Keratinocyte (primary cell): ENCODE data around the gene CDX1. TPM values are rescaled to one million over a fixed set of nuclear protein-coding genes. Genes with fewer than 3 reads are reported as not detected.

Experiments used
- DNase-seq: peaks from one replicate; pipeline ENCODE4 v3.0.0-alpha.2; 2011; ENCODE audit warnings: low read depth, missing footprints, low spot score
- FAIRE-seq: peaks from 2 replicates; lab custom pipeline; 2011; peaks lifted over from hg19 to GRCh38; lab: Jason Lieb, UNC
- H2AFZ ChIP-seq: 2 replicates; pipeline ENCODE4 v1.6.0; 2012; ENCODE audit warnings: low read length, control low read depth, inconsistent platforms; ENCODE audit not compliant: control insufficient read depth
- H3K27ac ChIP-seq: 2 replicates; pipeline ENCODE4 v1.5.1; 2011; ENCODE audit warnings: low read length; ENCODE audit not compliant: control insufficient read depth, insufficient read depth
- H3K27me3 ChIP-seq: 3 replicates; pipeline ENCODE4 v1.6.0; 2011; ENCODE audit warnings: low read length; ENCODE audit not compliant: control insufficient read depth, insufficient read depth; ENCODE audit errors: extremely low read depth
- H3K36me3 ChIP-seq, 2 experiments: 2 replicates in 1 of 2; 3 replicates in 1 of 2; pipeline ENCODE4 v1.5.1; 2011; ENCODE audit warnings: low read length in 2 of 2, mild to moderate bottlenecking in 1 of 2; ENCODE audit not compliant: control insufficient read depth in 2 of 2, insufficient read depth in 2 of 2; ENCODE audit errors: extremely low read depth in 1 of 2
- H3K4me1 ChIP-seq: 3 replicates; pipeline ENCODE4 v1.5.1; 2011; ENCODE audit warnings: low read length; ENCODE audit not compliant: control insufficient read depth, insufficient read depth; ENCODE audit errors: extremely low read depth
- H3K4me2 ChIP-seq: 3 replicates; pipeline ENCODE4 v1.6.0; 2011; ENCODE audit warnings: low read depth, low read length; ENCODE audit not compliant: control insufficient read depth, insufficient read depth; ENCODE audit errors: extremely low read depth
- H3K4me3 ChIP-seq, 3 experiments: fragments of 200-600 bp in 1 of 3; sonication (generic) in 1 of 3; 2 replicates in 2 of 3; 3 replicates in 1 of 3; pipeline ENCODE4 v1.5.1; 2011 to 2016; ENCODE audit warnings: low read length in 3 of 3, mild to moderate bottlenecking in 3 of 3, control low read depth in 2 of 3, inconsistent platforms in 1 of 3, low read depth in 1 of 3, mixed read lengths in 1 of 3, mixed run types in 1 of 3, moderate library complexity in 1 of 3; ENCODE audit not compliant: control insufficient read depth in 2 of 3, insufficient read depth in 2 of 3; ENCODE audit errors: extremely low read depth in 1 of 3
- H3K79me2 ChIP-seq: 2 replicates; pipeline ENCODE4 v1.6.0; 2012; ENCODE audit warnings: low read length; ENCODE audit not compliant: control insufficient read depth, insufficient read depth
- H3K9ac ChIP-seq: 3 replicates; pipeline ENCODE4 v1.6.0; 2011; ENCODE audit warnings: low read length; ENCODE audit not compliant: control insufficient read depth, insufficient read depth; ENCODE audit errors: extremely low read depth
- H3K9me1 ChIP-seq: 3 replicates; pipeline ENCODE4 v1.6.0; 2011; ENCODE audit warnings: low read length; ENCODE audit not compliant: control insufficient read depth, insufficient read depth; ENCODE audit errors: extremely low read depth
- H3K9me3 ChIP-seq: 2 replicates; pipeline ENCODE4 v1.5.1; 2012; ENCODE audit warnings: low read depth, low read length; ENCODE audit not compliant: control insufficient read depth
- H4K20me1 ChIP-seq: 3 replicates; pipeline ENCODE4 v1.6.0; 2011; ENCODE audit warnings: low read length; ENCODE audit not compliant: control insufficient read depth, insufficient read depth; ENCODE audit errors: extremely low read depth
- EZH2 ChIP-seq: IDR thresholded peaks from one replicate; pipeline ENCODE4 v1.6.1; 2012; ENCODE audit warnings: inconsistent platforms, mild to moderate bottlenecking, low read length, moderate library complexity
- dilution Hi-C: fragments of 300-500 bp; cut with MboI; formaldehyde crosslinking; loops from one replicate; pipeline ENCODE4 v1.7.0; 2020; ENCODE audit warnings: low sequenced_read_pairs; ENCODE audit not compliant: extremely low pct_ligation_motif_present
- polyA plus RNA-seq, 5 experiments: library from polyadenylated mRNA; depleted of rRNA in 3 of 5; stranded (reverse) in 3 of 5; stranded (forward) in 1 of 5; unstranded in 1 of 5; fragments of >200 nt; gene quantifications; 1 replicate in 1 of 5; 2 replicates in 3 of 5; 3 replicates in 1 of 5; pipeline versions ENCODE4 v1.2.1 to v1.2.3, GENCODE V29; 2011 to 2012; ENCODE audit warnings: missing spikeins in 2 of 5, low read depth in 1 of 5, low replicate concordance in 1 of 5
- TF ChIP-seq, protein P1 (sequence below), 3 experiments: IDR thresholded peaks in 1 of 3; conservative IDR thresholded peaks in 1 of 3; optimal IDR thresholded peaks in 1 of 3; 2 replicates in 2 of 3; 3 replicates in 1 of 3; pipeline versions ENCODE3 to v1.5.1; 2011; ENCODE audit warnings: low read length in 3 of 3, mild to moderate bottlenecking in 3 of 3, moderate library complexity in 2 of 3, control low read depth in 1 of 3, inconsistent platforms in 1 of 3; ENCODE audit not compliant: insufficient read depth in 2 of 3; ENCODE audit errors: extremely low read depth in 1 of 3

CDX1 gene
- polyA plus RNA-seq, 1 donor (not counting 4 experiments of a cell fraction or from before 2014, with no cell fraction given) = not detected

DNA sequence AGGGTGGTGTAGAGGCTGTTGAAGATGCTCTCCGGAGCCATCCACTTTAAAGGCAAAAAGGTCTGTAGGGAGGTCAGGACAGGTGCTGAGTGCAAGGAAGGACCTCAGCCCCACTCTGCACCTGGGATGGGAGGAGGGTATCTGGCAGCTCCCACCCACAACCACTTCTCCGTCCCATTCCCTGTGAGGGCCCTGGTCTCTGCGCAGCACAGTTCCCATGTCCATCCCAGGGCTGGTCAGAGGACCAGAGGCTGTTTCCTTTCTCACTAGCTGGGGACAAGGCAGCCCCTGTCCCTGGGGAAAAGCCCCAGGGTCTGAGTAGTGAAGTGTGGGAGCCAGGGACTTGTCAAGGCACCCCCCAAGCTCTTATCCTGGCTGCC is 46.5 kb upstream of the CDX1 start:
- Histone ChIP-seq H4K20me1 (no peaks in the 10 kb centered on the region), H3K27ac (no peak overlapping the region), H2AFZ (no peak overlapping the region), H3K36me3 (no peaks in the 10 kb centered on the region), H3K4me1 (peaks cover 3% of the 10 kb centered on the region), H3K79me2 (no peaks in the 10 kb centered on the region), H3K4me2 (no peak overlapping the region), H3K27me3 (peaks cover 4% of the 10 kb centered on the region), H3K9ac (no peak overlapping the region), H3K9me1 (no peaks in the 10 kb centered on the region), H3K9me3 (no peaks in the 10 kb centered on the region), H3K4me3 (no peak overlapping the region)
- FAIRE-seq = no peak
- no peak for DNase-seq
- dilution Hi-C loops = no loop called here
- TF ChIP-seq EZH2 = no peak
- TF ChIP-seq, protein P1, sequence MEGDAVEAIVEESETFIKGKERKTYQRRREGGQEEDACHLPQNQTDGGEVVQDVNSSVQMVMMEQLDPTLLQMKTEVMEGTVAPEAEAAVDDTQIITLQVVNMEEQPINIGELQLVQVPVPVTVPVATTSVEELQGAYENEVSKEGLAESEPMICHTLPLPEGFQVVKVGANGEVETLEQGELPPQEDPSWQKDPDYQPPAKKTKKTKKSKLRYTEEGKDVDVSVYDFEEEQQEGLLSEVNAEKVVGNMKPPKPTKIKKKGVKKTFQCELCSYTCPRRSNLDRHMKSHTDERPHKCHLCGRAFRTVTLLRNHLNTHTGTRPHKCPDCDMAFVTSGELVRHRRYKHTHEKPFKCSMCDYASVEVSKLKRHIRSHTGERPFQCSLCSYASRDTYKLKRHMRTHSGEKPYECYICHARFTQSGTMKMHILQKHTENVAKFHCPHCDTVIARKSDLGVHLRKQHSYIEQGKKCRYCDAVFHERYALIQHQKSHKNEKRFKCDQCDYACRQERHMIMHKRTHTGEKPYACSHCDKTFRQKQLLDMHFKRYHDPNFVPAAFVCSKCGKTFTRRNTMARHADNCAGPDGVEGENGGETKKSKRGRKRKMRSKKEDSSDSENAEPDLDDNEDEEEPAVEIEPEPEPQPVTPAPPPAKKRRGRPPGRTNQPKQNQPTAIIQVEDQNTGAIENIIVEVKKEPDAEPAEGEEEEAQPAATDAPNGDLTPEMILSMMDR (optimal IDR thresholded peaks at IDR 0.05 in 1 of 3, IDR thresholded peaks at IDR 0.05 in 1 of 3, conservative IDR thresholded peaks at IDR 0.05 in 1 of 3; ENCODE audit: extremely low read depth in 1 of 3, insufficient read depth in 2 of 3, low read length in 3 of 3) = no peak

DNA sequence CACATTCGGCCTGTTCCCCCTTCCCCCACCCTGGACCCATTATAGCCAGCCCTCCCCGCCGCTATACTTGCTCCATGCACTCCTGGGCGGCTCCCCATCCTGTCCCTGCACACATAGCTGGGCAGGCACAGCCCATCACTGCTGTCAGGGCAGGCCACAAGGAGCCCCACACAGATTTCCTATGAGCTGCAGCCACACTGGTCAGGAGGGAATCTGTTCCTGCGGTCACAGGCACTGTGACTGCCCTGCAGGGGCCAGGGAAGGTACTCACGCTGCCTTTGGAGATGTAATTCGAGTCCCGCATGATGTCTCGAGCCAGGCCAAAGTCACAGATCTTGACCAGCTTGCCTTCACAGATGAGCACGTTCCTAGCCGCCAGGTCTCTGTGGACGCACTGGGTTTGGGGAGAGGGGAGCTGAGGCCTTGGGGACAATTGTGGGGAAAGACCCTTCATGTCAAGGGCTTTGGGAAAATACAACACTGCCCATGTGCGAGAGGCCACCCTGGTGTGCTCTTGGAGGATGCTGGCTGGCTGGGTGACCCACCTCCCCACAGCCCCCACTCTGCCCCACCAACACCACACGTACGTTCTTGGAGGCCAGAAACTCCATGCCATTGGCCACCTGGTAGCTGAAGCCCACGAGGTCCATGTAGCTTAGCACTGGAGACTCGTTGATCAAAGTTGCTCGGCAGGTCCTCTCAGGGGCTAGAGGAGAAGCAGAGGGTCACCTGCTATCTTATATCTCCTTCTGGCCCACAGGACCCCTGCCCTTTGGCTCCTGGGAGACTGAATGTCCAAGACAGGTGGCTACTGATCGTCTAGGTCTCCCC is 45.7 kb upstream of the CDX1 start:
- H3K9me1 ChIP-seq = no peaks in the 10 kb centered on the region
- peaks cover 3% of the 10 kb centered on the region for H3K4me1 ChIP-seq
- FAIRE-seq (no peak), DNase-seq (no peak)
- peaks cover 4% of the 10 kb centered on the region for H3K27me3 ChIP-seq
- no peaks in the 10 kb centered on the region for H3K9me3 ChIP-seq
- H3K4me2 ChIP-seq = no peak overlapping the region
- H3K4me3 ChIP-seq = no peak overlapping the region
- H3K9ac ChIP-seq = no peak overlapping the region
- no peak overlapping the region for H2AFZ ChIP-seq
- dilution Hi-C loops = no loop called here
- H3K79me2 ChIP-seq = no peaks in the 10 kb centered on the region
- no peak for TF ChIP-seq EZH2
- H4K20me1 ChIP-seq = no peaks in the 10 kb centered on the region
- H3K27ac ChIP-seq = no peak overlapping the region
- H3K36me3 ChIP-seq = no peaks in the 10 kb centered on the region
